ENCODE results near the gene PTPRR. TPM values are rescaled to one million over a fixed set of nuclear protein-coding genes. Genes with fewer than 3 reads are reported as not detected.

PTPRR gene
- total RNA-seq, 1 experiment from 2014 or later = 1.3 TPM

DNA sequence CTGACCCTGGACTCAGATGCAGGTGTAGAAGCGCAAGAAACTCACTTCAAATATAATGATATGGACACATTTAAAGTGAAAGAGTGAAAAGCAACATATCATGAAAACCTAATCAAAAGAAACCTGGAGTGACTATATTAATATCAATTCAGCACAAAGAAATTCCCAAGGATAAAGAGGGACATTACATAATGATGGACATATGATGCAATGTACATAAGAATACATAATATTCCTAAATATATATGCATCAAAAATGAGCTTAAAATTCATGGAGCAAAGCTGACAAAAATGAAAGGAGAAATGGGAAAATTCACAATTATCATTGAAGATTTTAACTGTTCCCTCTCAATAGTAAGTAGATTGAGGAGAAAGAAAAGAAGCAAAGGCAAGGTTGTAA lies 24.6 kb downstream of the PTPRR start:
- no TSS peak for BruUV-seq (replicated peaks)
- no peaks in the 10 kb centered on the region for H3K27me3 ChIP-seq (replicated peaks; ENCODE audit: control insufficient read depth, insufficient read depth, low read length)
- H3K36me3 ChIP-seq (ENCODE audit: control insufficient read depth, insufficient read depth, low read length) = no peaks in the 10 kb centered on the region
- no peaks in the 10 kb centered on the region for H3K9me3 ChIP-seq
- no peak for DNase-seq
- no peaks in the 10 kb centered on the region for H3K9me3 Mint-ChIP-seq (ENCODE audit: unreplicated experiment)
- no peak overlapping the region for H3K27ac Mint-ChIP-seq (ENCODE audit: unreplicated experiment)
- ChIA-PET CTCF (no interaction called here), POLR2A (no interaction called here)
- H3K4me3 Mint-ChIP-seq (ENCODE audit: unreplicated experiment) = no peak overlapping the region
- H3K36me3 Mint-ChIP-seq (ENCODE audit: insufficient read depth, unreplicated experiment) = no peaks in the 10 kb centered on the region
- H3K4me1 Mint-ChIP-seq (ENCODE audit: low read depth, unreplicated experiment) = no peaks in the 10 kb centered on the region
- TF ChIP-seq, protein P1, sequence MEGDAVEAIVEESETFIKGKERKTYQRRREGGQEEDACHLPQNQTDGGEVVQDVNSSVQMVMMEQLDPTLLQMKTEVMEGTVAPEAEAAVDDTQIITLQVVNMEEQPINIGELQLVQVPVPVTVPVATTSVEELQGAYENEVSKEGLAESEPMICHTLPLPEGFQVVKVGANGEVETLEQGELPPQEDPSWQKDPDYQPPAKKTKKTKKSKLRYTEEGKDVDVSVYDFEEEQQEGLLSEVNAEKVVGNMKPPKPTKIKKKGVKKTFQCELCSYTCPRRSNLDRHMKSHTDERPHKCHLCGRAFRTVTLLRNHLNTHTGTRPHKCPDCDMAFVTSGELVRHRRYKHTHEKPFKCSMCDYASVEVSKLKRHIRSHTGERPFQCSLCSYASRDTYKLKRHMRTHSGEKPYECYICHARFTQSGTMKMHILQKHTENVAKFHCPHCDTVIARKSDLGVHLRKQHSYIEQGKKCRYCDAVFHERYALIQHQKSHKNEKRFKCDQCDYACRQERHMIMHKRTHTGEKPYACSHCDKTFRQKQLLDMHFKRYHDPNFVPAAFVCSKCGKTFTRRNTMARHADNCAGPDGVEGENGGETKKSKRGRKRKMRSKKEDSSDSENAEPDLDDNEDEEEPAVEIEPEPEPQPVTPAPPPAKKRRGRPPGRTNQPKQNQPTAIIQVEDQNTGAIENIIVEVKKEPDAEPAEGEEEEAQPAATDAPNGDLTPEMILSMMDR (IDR thresholded peaks at IDR 0.05; ENCODE audit: insufficient read depth in 1 of 2, low read depth in 1 of 2, low read length in 1 of 2, severe bottlenecking in 1 of 2, unreplicated experiment in 1 of 2) = no peak
- H3K27me3 Mint-ChIP-seq (ENCODE audit: insufficient read depth, unreplicated experiment) = peaks cover 3% of the 10 kb centered on the region
- no peaks in the 10 kb centered on the region for H3K4me1 ChIP-seq
- intact Hi-C loops (cut with micrococcal nuclease; ENCODE audit: unreplicated experiment) = no loop called here
- no peak overlapping the region for H3K4me3 ChIP-seq (ENCODE audit: low read depth, low read length)

DNA sequence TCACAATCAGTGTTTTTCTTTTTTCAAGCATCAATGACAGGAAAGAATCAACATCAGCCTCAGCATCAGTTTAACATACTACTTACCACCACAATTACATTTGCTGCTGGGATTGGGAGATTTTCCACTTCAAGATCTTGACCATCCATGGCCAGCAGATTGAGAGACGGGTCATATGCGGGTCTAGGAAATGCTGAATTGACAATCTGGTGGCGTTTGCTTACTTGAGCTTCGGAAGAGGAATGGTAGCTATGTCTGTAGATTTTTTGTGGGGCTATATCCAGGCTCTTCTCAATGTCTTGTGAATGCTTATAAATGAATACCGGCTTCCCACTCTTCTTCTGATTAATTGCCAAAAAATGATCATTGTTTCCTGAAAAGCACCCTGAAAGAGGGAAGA lies 27.9 kb downstream of the PTPRR start:
- no peak overlapping the region for H3K4me3 ChIP-seq (ENCODE audit: low read depth, low read length)
- no peaks in the 10 kb centered on the region for H3K9me3 ChIP-seq
- intact Hi-C loops (cut with micrococcal nuclease; ENCODE audit: unreplicated experiment) = no loop called here
- BruUV-seq (replicated peaks) = no TSS peak
- Mint-ChIP-seq H3K4me3 (ENCODE audit: unreplicated experiment) (no peak overlapping the region), H3K27ac (ENCODE audit: unreplicated experiment) (no peak overlapping the region), H3K36me3 (ENCODE audit: insufficient read depth, unreplicated experiment) (no peaks in the 10 kb centered on the region), H3K9me3 (ENCODE audit: unreplicated experiment) (no peaks in the 10 kb centered on the region), H3K27me3 (ENCODE audit: insufficient read depth, unreplicated experiment) (peaks cover 8% of the 10 kb centered on the region), H3K4me1 (ENCODE audit: low read depth, unreplicated experiment) (no peaks in the 10 kb centered on the region)
- no peaks in the 10 kb centered on the region for H3K36me3 ChIP-seq (ENCODE audit: control insufficient read depth, insufficient read depth, low read length)
- CTCF ChIA-PET = no interaction called here
- H3K27me3 ChIP-seq (replicated peaks; ENCODE audit: control insufficient read depth, insufficient read depth, low read length) = no peaks in the 10 kb centered on the region
- TF ChIP-seq, protein P1 (IDR thresholded peaks at IDR 0.05; ENCODE audit: insufficient read depth in 1 of 2, low read depth in 1 of 2, low read length in 1 of 2, severe bottlenecking in 1 of 2, unreplicated experiment in 1 of 2) = no peak
- H3K4me1 ChIP-seq = no peaks in the 10 kb centered on the region
- POLR2A ChIA-PET = no interaction called here
- DNase-seq = no peak

DNA sequence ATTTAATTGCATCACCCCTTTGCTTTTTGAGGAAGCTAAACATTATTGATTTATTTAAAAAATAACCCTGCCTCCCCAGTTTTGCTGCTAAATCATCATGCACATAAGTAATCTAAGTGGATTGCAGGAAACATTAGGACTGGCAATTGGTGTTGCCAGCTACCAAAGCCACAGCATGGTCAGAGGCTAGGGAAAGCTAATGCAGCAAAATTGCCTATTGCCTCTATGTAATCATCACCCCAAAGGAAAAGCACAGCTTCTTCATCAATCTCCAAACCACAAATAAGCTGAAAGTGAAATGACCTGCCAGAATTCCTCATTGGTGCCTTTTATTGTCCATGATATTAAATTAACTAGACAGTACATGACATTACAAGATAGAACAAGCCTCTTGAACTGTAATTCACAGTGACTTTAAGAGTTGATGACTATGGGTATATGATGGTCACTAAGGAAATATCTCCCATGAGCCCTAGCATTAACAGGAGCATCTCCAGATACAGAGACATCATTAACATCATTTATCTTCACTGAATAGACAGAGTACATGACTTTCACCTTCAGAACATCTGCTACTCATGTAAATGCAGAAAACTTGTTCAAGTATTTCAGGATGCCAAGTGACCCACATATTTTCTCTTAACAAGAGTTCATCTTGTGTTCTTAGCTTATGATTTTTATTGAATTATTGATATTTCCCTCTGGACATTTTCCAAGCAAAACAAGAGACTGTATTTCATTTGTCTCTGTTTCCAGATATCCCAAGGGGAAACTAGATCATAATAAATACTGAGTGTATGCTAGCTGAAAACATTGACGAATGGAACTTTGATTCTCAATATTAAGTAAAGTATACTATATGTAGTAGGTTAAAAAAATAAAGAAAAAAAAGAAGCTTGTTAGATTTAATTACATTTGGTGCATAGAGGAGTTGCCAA lies 29.4 kb downstream of the PTPRR start:
- Histone ChIP-seq H3K27me3 (replicated peaks; ENCODE audit: control insufficient read depth, insufficient read depth, low read length) (no peaks in the 10 kb centered on the region), H3K9me3 (no peaks in the 10 kb centered on the region), H3K4me3 (ENCODE audit: low read depth, low read length) (no peak overlapping the region), H3K36me3 (ENCODE audit: control insufficient read depth, insufficient read depth, low read length) (no peaks in the 10 kb centered on the region), H3K4me1 (no peaks in the 10 kb centered on the region)
- no peak overlapping the region for H3K4me3 Mint-ChIP-seq (ENCODE audit: unreplicated experiment)
- H3K9me3 Mint-ChIP-seq (ENCODE audit: unreplicated experiment) = no peaks in the 10 kb centered on the region
- no peak for DNase-seq
- POLR2A ChIA-PET = no interaction called here
- H3K4me1 Mint-ChIP-seq (ENCODE audit: low read depth, unreplicated experiment) = no peaks in the 10 kb centered on the region
- CTCF ChIA-PET = no interaction called here
- peaks cover 8% of the 10 kb centered on the region for H3K27me3 Mint-ChIP-seq (ENCODE audit: insufficient read depth, unreplicated experiment)
- no peak overlapping the region for H3K27ac Mint-ChIP-seq (ENCODE audit: unreplicated experiment)
- intact Hi-C loops (cut with micrococcal nuclease; ENCODE audit: unreplicated experiment) = no loop called here
- BruUV-seq (replicated peaks) = no TSS peak
- TF ChIP-seq, protein P1 (IDR thresholded peaks at IDR 0.05; ENCODE audit: insufficient read depth in 1 of 2, low read depth in 1 of 2, low read length in 1 of 2, severe bottlenecking in 1 of 2, unreplicated experiment in 1 of 2) = no peak
- H3K36me3 Mint-ChIP-seq (ENCODE audit: insufficient read depth, unreplicated experiment) = no peaks in the 10 kb centered on the region
